ENCODE measurements around the gene ADAMTS16.

Gene ADAMTS16

GRCh38 chr5:5275211-5275610 is 135.1 kb downstream of the ADAMTS16 start:
- DNase-seq (ENCODE audit: low read depth in 2 of 2), result no peak
- TF ChIP-seq CTCF (IDR thresholded peaks at IDR 0.05; ENCODE audit: low read depth, low read length), result no peak
- no peak overlapping the region for H3K4me3 ChIP-seq (replicated peaks in 1 of 2; ENCODE audit: low read depth in 2 of 2, low read length in 2 of 2)

- TF ChIP-seq CTCF (IDR thresholded peaks at IDR 0.05; ENCODE audit: low read depth, low read length), result no peak
- DNase-seq (ENCODE audit: low read depth in 2 of 2), result peak in 1 of 2 donors; percentile 5
- H3K4me3 ChIP-seq (replicated peaks in 1 of 2; ENCODE audit: low read depth in 2 of 2, low read length in 2 of 2), result no peak overlapping the region
These were observed 136.3 kb downstream of the ADAMTS16 start for GRCh38 chr5:5276430-5276829.

DNA sequence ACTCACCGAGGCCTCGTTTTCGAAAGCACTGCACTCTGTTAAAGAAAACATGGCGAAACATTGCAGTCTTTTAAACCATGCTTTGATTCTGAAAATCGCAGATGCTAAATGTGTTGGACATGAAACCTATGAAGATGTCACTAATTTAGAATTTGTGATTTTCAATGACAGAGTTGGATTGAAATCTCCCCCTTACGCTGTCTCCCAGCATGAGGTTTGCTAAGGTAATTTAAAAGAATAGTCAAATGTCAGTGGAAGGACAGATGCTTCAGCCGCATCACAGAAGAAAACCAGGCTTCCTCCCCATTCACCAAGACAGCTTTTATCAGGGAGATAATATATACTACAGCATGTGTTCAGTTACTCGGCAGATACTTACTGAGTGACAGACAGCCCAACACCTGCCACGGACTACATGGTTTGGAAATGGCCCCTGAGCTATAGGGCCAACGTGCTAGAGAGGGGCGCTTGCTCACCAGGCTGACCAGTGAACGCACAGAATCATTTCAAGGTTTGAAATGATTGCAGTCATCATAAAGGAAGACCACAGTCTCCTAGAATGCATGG is 136.9 kb downstream of the ADAMTS16 start:
- no peak for TF ChIP-seq CTCF (IDR thresholded peaks at IDR 0.05; ENCODE audit: low read depth, low read length)
- H3K4me3 ChIP-seq (replicated peaks in 1 of 2; ENCODE audit: low read depth in 2 of 2, low read length in 2 of 2), result no peak overlapping the region
- DNase-seq (ENCODE audit: low read depth in 2 of 2), result no peak

DNA sequence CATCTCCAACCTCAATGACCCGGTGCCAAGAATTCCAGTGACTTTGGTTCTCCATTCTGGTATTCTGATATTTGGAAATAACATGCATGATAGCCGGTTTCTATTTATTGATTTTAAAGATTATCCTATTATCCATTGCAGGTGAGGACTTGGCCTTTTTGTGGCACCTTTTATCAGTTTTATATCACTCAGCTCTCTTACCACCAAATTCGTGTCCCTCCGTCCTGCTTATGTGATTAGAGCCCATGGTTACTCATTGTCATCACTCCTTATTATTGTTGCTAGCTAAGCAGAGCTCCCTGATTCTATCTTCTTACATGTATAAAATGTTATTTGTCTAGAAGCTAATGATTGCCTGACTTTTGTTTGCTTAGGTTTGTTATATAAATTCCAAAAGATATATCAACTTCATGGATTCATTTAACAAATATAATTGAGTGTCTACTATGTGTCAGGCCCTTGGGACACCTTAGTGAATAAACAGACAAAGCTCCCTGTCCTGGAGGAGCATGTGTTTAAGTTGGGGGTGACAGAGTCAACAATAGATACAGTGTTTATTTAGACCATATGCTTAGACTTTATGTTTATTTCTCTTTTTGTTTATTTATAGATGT is 138.2 kb downstream of the ADAMTS16 start:
- H3K4me3 ChIP-seq (replicated peaks in 1 of 2; ENCODE audit: low read depth in 2 of 2, low read length in 2 of 2), result no peak overlapping the region
- TF ChIP-seq CTCF (IDR thresholded peaks at IDR 0.05; ENCODE audit: low read depth, low read length), result no peak
- no peak for DNase-seq (ENCODE audit: low read depth in 2 of 2)

DNA sequence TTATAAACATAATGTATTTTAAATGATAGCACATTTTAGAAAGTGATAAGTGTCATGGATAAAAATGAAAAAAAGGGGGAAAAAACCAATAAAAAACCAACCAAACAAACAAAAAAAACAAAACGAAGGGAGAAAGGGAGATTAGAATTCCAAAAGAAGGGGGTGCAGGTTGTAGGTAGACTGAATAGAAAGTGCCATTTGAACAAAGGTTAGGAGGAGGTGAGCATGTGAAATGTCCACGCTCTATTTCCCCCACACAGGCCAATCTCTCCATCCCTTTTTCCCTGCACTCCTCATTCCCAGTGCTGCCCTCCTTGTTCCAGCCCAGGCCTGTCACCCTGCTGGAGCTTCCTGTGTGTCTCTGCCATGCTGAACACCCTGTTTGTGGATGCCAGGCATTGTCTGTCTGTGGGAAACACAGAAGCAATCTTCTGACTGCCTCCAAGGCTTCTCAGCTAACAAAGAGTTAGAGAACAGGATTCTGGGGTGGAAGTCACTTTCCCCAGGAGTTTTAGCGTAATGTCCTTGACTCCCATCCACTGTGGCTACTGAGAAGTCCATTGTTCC is 138.8 kb downstream of the ADAMTS16 start:
- DNase-seq (ENCODE audit: low read depth in 2 of 2), result no peak
- no peak overlapping the region for H3K4me3 ChIP-seq (replicated peaks in 1 of 2; ENCODE audit: low read depth in 2 of 2, low read length in 2 of 2)
- no peak for TF ChIP-seq CTCF (IDR thresholded peaks at IDR 0.05; ENCODE audit: low read depth, low read length)

GRCh38 chr5:5285906-5286305 is 145.8 kb downstream of the ADAMTS16 start:
- DNase-seq (ENCODE audit: low read depth in 2 of 2), result no peak
- TF ChIP-seq CTCF (IDR thresholded peaks at IDR 0.05; ENCODE audit: low read depth, low read length), result no peak
- H3K4me3 ChIP-seq (replicated peaks in 1 of 2; ENCODE audit: low read depth in 2 of 2, low read length in 2 of 2), result no peak overlapping the region
